Iris pigment epithelial cell (primary cell): ENCODE results near the gene MINK1.

Experiments used
- DNase-seq: peaks from one replicate; pipeline ENCODE4 v3.0.0-alpha.2; 2011; ENCODE audit warnings: low read depth

MINK1 gene

DNA sequence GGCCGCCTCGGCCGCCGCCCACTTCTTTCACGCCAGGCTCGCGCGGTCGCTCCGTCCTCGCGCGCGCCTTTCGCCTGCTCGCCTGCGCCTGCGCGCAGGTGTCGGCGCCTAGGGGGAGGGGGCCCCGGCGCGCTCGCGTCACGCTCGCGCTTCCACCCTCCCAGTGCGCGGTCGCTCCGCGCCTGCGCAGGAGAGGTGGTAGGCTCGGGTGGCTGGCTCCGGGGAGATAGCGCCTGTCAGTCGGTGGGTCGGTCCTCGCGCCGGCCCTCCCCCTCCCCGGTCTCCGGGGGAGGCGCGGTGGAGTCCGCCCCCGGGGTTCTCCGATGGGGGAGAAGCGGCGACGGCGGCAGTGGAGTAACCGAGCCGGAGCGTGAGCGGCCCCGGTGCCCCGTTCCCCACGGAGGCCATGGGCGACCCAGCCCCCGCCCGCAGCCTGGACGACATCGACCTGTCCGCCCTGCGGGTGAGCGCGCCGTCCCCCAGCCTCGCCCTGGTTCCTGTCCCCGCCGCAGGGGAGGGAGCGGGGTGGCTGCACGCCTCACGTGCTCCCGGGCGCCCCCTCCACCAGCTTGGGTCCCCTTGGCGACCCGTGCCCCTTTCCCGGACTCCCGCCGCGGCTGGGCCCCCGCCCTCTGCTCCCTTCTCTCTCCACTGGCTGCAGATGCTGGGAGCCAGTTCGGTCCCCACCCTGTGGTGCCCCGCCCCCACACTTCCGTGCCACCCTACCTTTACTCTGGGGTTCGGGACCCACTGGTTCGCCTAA lies at the start of gene MINK1:
TSS of gene MINK1 (plus strand) at position 163 of the 763 bp plus-strand sequence. CDS start at position 407, 244 bp downstream.
- DNase-seq, result peak; percentile 92

DNA sequence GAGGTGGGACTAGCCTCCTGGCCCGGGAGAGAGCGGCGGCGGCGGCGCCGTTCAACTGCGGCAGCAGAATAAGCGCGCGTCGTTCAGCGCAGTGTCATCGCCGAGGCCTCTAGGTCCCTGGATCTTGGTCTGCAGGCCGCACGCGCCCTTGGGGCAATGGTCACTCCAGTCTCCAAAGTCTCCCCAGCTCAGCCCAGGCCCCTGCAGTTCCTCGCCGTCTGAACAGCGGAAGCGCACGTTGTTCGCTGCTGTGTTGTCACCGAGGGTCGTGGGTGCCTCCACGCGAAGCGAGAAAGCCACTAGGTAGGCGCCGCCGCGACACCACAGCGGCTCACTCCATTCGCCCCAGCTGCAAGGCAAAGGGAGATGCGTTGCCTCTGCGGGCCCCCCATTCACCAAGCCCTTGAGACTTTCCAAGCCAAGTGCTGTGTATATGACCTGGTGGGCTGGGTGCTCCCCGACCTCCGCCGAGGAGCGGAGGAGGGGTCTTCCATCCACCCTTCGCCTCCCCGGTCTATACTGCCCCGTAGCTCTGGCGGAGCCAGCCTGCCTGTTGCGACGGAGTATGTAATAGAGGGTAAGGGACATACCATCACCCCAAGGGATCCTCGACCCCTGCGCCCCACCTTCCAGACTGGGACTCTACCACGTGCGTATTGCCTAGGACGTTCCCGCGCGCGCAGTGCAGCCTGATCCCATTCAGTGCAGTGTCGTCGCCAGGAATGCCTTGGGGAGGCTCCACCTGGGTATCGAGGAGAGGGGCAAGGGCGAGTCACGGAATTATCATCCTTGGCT lies 47.6 kb upstream of the MINK1 start:
- peak; percentile 6 for DNase-seq

- DNase-seq, result peak; percentile 67
Observed at GRCh38 chr17:4786106-4786511, 47.0 kb upstream of the MINK1 start, which contains the start of gene VMO1. Gene VMO1 (minus strand): TSS chr17:4786364. CDS start chr17:4786352, 12 bp downstream.

GRCh38 chr17:4786516-4786915 lies 46.6 kb upstream of the MINK1 start:
- no peak for DNase-seq

DNA sequence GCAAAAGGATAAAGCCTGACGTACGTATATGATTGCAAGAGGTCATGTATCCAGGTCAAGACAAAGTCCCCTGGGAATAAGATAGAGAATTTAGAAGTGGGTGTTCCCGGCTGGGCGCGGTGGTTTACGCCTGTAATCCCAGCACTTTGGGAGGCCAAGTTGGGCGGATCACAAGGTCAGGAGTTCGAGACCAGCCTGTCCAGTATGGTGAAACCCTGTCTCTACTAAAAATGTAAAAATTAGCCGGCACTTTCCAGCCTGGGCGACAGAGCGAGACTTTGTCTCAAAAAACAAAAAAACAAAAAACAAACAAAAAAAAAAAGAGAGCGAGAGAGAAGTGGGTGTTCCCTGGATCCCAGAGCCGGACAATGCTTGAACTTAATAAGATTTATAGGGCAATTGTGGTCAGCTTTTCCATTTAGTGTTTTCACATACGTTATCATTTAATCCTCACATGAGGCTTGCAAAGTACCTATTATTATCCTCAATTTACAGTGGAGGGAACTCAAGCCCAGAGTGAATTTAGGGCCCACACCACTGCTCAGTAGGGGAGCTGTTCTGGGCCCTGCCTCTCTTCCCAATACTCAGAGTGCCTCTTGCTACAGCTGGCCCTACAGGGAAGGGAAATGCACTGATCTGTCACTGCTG lies 44.9 kb upstream of the MINK1 start:
- no peak for DNase-seq

DNA sequence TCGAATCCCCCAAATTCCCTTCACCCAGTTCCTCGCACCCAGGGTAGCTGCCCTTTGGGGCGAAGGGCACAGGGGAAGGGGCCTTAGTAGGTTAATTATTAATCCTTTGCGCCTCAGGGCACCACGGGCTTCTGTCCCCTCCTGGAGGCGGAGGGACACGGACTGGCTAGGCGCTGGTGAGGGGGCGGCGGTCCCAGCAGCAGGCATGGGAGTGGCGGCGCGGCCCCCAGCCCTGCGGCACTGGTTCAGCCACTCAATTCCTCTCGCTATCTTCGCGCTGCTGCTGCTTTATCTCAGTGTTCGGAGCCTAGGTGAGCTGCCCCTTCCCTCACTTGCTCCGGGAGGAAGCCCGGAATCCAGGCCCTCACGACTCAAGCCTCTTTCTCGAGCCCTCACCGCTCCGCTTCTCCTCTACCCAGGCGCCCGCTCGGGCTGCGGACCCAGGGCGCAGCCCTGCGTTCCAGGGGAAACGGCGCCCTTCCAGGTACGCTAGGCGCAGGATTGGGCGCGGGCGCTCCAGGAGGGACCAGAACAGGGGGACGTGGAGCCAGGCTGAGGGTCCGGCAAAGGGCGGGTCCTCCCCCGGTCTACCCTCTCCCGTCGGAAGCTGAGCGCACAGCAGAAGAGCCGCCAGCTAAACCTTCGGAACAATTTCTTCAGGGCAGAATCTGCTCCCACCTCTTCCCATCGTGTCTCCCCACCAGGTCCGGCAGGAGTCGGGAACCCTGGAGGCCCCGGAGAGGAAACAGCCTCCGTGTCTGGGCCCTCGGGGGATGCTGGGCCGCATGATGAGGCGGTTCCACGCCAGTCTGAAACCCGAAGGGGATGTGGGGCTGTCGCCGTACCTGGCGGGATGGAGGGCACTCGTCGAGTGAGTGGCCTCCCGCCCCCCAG lies 44.1 kb upstream of the MINK1 start, which contains the start of gene GLTPD2:
TSS of gene GLTPD2 (plus strand) at position 158 of the 894 bp plus-strand sequence. CDS start at position 206, 48 bp downstream.
- DNase-seq, result peak; percentile 8

DNA sequence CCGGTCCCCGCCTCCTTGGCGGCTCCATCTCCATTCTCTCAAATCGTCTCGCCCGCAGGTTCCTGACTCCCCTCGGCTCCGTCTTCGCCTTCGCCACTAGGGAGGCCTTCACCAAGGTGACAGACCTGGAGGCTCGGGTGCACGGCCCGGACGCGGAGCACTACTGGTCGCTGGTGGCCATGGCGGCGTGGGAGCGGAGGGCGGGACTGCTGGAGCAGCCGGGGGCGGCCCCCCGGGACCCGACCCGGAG lies 43.5 kb upstream of the MINK1 start:
- DNase-seq, result no peak

DNA sequence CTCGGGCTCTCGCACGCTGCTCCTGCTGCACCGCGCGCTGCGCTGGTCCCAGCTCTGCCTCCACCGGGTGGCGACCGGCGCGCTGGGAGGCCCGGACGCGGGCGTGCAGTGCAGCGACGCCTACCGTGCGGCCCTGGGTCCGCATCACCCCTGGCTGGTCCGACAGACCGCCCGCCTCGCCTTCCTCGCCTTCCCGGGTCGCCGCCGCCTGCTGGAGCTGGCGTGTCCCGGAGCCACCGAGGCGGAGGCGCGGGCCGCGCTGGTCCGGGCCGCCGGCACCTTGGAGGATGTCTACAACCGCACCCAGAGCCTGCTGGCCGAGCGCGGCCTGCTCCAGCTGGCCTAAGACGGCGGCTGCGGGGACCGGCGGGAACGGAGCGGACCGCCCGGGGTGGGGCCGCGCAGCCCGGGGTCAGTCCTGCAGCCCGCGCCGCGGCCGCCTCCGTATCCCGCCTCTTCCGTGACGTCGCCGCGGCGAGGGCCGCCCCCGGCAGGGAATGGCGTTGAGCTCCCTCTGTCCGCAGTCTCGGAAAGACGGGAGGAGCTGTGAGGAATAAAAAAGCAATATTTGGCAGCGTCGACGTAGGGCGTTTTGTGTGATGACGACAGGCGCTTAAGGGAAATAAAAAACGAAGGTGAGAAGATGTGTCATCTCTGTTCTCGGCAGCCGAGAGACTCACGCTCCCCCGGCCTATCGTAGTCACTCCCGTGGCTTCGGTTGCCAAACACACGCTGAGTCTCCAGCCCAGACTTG lies 43.0 kb upstream of the MINK1 start:
- peak; percentile 95 for DNase-seq

DNA sequence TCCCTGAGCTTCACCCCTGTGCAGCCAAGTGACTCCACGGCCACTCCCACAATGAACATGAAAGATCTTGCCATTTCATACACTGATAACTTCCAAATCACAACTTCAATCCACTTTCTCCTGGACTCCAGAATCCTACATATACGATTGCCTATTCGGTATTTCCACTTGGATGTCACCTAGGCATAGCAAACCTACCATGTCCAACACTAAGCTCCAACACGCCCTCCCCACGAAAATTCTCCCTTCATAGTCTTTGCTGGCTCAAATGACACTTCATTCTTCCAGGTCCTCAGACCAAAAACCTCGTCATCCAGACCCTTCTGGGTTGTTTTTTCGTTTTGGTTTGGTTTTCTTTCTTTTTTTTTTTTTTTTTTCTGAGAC lies 42.4 kb upstream of the MINK1 start:
- no peak for DNase-seq

- DNase-seq, result no peak
Observed at GRCh38 chr17:4795168-4795567, 38.0 kb upstream of the MINK1 start.

GRCh38 chr17:4796552-4796920 lies 36.6 kb upstream of the MINK1 start:
- DNase-seq, result peak; percentile 58

DNA sequence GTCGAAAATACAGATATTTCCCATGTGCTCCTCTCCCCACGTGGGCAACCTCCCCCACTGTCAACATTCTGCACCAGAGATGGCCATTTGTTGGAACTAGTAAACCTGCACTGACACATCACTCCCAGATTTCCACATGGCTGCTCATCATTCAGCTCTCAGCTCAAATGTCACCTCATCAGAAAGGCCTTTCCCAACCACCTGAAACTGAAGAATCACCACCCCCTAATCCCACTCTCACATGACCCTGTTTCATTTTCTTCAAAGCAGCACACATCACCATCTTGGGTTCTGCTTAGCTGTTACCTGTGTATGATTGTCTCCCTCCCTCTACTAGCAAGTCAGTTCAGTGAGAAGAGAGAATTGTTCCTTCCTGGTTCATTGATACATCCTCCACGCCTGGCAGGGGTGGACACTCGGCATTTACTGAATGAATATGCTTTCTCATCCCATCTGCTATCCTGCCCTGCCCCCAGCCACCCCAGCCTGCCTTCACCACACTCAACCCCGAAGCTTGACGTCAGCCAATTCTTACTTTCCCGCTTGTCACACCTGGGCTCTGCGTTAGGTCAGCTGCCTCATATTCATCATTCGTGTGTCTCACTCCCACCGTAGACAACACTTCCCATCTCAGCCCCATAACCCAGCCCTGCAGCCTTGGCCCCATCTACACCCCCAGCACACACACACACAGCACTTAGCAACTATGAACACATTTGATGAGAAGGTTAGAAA lies 32.5 kb upstream of the MINK1 start:
- no peak for DNase-seq

DNA sequence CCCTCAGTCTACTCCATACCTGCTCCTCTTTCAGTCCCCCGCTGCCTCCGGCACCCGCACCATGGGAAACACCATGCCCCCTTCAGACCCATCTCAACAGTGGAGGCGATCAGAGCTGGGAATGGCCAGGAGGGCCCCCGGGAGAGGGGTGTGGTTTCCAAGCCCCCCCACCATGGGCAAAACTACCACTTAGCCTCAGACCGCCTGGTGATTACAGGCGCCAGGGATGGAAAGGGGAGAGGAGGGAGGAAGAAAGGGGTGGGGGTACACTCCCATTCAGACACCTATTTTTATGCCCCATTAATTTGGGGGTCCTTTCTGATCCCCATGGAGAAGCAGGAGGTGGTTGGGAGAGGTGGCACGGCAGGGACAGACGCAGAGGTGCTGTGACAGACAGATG lies 30.9 kb upstream of the MINK1 start, which contains the start of gene C17orf114:
TSS of gene C17orf114 (minus strand) at position 101 of the 400 bp plus-strand sequence.
- no peak for DNase-seq

DNA sequence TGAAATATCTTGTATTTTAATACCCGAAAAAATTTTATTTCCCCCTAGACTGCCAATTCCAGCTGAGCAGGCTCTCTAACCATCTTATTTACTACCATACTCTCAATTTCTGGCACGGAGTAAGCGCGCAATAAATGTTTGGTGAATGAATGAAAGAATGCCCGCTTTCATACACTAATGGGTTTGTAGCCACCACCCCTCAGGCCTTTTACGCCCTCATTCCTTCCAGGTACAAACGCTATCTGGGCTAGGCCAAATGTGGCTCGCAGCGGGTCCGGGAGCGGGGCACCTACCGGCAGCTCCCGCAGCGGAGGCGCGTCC lies 26.7 kb upstream of the MINK1 start:
- peak; percentile 5 for DNase-seq

- DNase-seq, result peak; percentile 75
Observed at GRCh38 chr17:4806777-4807604, 26.1 kb upstream of the MINK1 start, which contains the start of gene PLD2. Gene PLD2 (plus strand): TSS chr17:4807152. CDS start chr17:4807773, 621 bp downstream.

DNA sequence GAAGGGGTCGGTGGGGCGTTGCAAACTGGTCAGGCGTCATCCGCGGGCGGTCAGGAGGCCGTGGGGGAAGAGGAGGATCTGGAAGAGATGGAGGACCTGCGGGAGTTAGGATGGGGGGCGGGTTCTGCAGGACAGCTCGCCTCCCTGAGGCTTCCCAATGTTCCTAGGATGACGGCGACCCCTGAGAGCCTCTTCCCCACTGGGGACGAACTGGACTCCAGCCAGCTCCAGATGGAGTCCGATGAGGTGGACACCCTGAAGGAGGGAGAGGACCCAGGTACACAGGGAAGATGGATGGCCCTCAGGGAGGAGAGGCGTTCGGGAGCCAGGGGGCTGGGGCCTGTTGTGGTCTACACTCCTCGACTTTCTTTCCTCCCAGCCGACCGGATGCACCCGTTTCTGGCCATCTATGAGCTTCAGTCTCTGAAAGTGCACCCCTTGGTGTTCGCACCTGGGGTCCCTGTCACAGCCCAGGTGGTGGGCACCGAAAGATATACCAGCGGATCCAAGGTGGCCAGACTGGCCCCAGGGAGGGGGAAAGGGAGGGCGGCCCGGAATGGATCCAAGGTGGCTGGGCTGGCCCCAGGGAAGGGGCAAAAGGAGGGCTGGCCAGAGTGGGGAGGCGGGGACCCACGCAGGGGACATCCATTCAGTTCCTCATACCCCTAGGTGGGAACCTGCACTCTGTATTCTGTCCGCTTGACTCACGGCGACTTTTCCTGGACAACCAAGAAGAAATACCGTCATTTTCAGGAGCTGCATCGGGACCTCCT lies 25.3 kb upstream of the MINK1 start:
- peak; percentile 9 for DNase-seq

- no peak for DNase-seq
Observed at GRCh38 chr17:4808378-4808767, 24.8 kb upstream of the MINK1 start.

- DNase-seq, result no peak
Observed at GRCh38 chr17:4810696-4811290, 22.3 kb upstream of the MINK1 start.
